ENCODE data around the gene SRF.

- TF ChIP-seq, protein P1, sequence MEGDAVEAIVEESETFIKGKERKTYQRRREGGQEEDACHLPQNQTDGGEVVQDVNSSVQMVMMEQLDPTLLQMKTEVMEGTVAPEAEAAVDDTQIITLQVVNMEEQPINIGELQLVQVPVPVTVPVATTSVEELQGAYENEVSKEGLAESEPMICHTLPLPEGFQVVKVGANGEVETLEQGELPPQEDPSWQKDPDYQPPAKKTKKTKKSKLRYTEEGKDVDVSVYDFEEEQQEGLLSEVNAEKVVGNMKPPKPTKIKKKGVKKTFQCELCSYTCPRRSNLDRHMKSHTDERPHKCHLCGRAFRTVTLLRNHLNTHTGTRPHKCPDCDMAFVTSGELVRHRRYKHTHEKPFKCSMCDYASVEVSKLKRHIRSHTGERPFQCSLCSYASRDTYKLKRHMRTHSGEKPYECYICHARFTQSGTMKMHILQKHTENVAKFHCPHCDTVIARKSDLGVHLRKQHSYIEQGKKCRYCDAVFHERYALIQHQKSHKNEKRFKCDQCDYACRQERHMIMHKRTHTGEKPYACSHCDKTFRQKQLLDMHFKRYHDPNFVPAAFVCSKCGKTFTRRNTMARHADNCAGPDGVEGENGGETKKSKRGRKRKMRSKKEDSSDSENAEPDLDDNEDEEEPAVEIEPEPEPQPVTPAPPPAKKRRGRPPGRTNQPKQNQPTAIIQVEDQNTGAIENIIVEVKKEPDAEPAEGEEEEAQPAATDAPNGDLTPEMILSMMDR (IDR thresholded peaks at IDR 0.05), result no peak
- no peak for TF ChIP-seq EZH2 (IDR thresholded peaks at IDR 0.05)
These were observed 43.9 kb upstream of the SRF start for GRCh38 chr6:43127180-43127579.
